ENCODE results near the gene BRSK2. TPM values are rescaled to one million over a fixed set of nuclear protein-coding genes. Genes with fewer than 3 reads are reported as not detected.

The BRSK2 gene
- total RNA-seq, 1 experiment from 2014 or later = not detected

Other genes with a start within 250 kb of the BRSK2 start
- gene MUC5AC, start 232.0 kb upstream of the BRSK2 start, total RNA-seq (2014; rRNA removed; shearing (Covaris generic)) = not detected in 2 replicates
- not detected in 2 replicates for gene MUC5B, start 166.9 kb upstream of the BRSK2 start, total RNA-seq (2014; rRNA removed; shearing (Covaris generic))
- 8.9 and 11.8 TPM in 2 replicates for gene TOLLIP, start 80.3 kb upstream of the BRSK2 start, total RNA-seq (2014; rRNA removed; shearing (Covaris generic))
- 15.1 and 24.3 TPM in 2 replicates for gene MOB2, start 96.8 kb downstream of the BRSK2 start, total RNA-seq (2014; rRNA removed; shearing (Covaris generic))
- gene DUSP8, start 182.3 kb downstream of the BRSK2 start, total RNA-seq (2014; rRNA removed; shearing (Covaris generic)) = 0.10 and 0.24 TPM in 2 replicates
- not detected in 2 replicates for gene KRTAP5-1, start 195.3 kb downstream of the BRSK2 start, total RNA-seq (2014; rRNA removed; shearing (Covaris generic))
- not detected in 2 replicates for gene KRTAP5-2, start 208.4 kb downstream of the BRSK2 start, total RNA-seq (2014; rRNA removed; shearing (Covaris generic))
- not detected in 2 replicates for gene KRTAP5-3, start 218.5 kb downstream of the BRSK2 start, total RNA-seq (2014; rRNA removed; shearing (Covaris generic))
- gene KRTAP5-4, start 232.2 kb downstream of the BRSK2 start, total RNA-seq (2014; rRNA removed; shearing (Covaris generic)) = not detected in 2 replicates
- not detected in 2 replicates for gene KRTAP5-5, start 239.8 kb downstream of the BRSK2 start, total RNA-seq (2014; rRNA removed; shearing (Covaris generic))

All from RPMI7951 (cell line).